OCI-LY3 (cell line): ENCODE results near the gene CRB2.

Source experiments
- CTCF ChIP-seq: fragments of 200-600, 300-600 bp; sonication (generic); IDR thresholded peaks from 2 replicates; pipeline ENCODE4 v1.5.1; 2014; ENCODE audit warnings: antibody characterized with exemption, low read length, low read depth
- EZH2phosphoT487 ChIP-seq: fragments of 200-600 bp; shearing (Covaris generic); IDR thresholded peaks from 2 replicates; pipeline ENCODE4 v1.6.1; 2018; ENCODE audit warnings: antibody characterized with exemption, mixed run types, low read depth

GRCh38 chr9:123319541-123320339 lies 36.3 kb upstream of the CRB2 start:
- no peak for TF ChIP-seq CTCF
- TF ChIP-seq EZH2phosphoT487, result no peak
